Stimulated activated CD4-positive, alpha-beta T cell treated with anti-CD3 and anti-CD28 coated beads, TNF-alpha, amount 100 ng/mL, for 24 hours (primary cell): Measurements from ENCODE around the gene PCBP2.
A peak's percentile ranks its signal among the peaks of the same experiment; 100 is the strongest.

Experiments
- DNase-seq, 3 experiments: peaks; one replicate each; pipeline ENCODE4 v3.0.0-alpha.2; 2020; ENCODE audit warnings: low read depth in 3 of 3

PCBP2 gene

GRCh38 chr12:53508534-53509170, 56.8 kb downstream of the PCBP2 start:
- DNase-seq = peak; percentile 71 to 84 (median 78)

GRCh38 chr12:53510181-53510812, 58.4 kb downstream of the PCBP2 start:
- DNase-seq = no peak

GRCh38 chr12:53513712-53514410, 62.0 kb downstream of the PCBP2 start:
- DNase-seq = no peak

GRCh38 chr12:53514628-53515290, 62.9 kb downstream of the PCBP2 start:
- DNase-seq = no peak

- DNase-seq = no peak
Observed at GRCh38 chr12:53515291-53515680, 63.4 kb downstream of the PCBP2 start.

GRCh38 chr12:53516758-53517455, 65.0 kb downstream of the PCBP2 start:
- no peak for DNase-seq

GRCh38 chr12:53518381-53518780, 66.5 kb downstream of the PCBP2 start:
- no peak for DNase-seq

- DNase-seq = no peak
Observed at GRCh38 chr12:53523131-53523530, 71.2 kb downstream of the PCBP2 start.

GRCh38 chr12:53524476-53524875, 72.6 kb downstream of the PCBP2 start:
- DNase-seq = no peak

- DNase-seq = no peak
Observed at GRCh38 chr12:53530061-53530460, 78.2 kb downstream of the PCBP2 start.
